GM18858 (cell line): ENCODE data around the gene FRMD1.

ENCODE experiments used
- ATAC-seq: cut with Tn5 transposase; IDR thresholded peaks from one replicate; pipeline ENCODE4 v1.9.1; 2021; ENCODE audit not compliant: unreplicated experiment

FRMD1 gene

DNA sequence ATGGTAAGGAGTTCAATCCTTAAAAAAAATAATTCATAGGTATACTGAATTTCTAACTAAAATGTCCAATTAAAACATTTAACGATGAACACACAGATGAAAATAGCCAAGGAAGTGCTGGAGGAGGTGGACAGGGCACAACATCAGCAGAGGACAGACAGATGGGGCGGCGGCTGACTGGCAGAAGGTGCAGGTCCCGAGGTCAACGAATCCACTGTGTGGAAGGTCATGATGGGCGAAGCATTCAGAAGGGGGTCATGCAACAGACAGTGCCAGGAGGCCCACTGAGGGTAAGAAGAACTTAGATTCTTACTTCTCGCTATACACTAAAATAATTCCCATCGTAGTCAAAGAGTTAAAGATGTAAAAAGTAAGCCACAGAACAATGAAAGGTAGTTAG lies 34.2 kb upstream of the FRMD1 start:
- ATAC-seq: no peak

- no peak for ATAC-seq
These were observed 32.9 kb upstream of the FRMD1 start for GRCh38 chr6:168111911-168112310.

- no peak for ATAC-seq
These were observed 31.4 kb upstream of the FRMD1 start for GRCh38 chr6:168110437-168110836.

DNA sequence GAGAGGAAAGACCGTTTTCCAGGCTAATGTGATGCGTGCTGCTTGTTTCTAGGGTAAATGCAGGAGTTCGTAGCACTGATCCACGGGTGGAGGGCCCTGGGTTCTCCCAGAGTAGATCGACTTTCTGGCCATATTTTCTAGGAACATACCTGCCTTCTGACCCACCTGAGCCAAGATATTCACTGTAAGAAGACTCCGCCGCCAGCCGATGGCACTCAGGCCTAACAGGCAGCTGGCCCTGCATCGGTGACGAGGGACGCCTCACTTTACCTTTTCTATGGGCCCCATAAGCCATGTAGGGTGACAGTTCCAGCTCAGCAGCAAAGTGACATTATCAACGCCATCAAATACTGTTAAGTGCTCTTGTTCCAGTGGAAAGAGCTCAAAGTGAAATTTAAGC lies 30.2 kb upstream of the FRMD1 start:
- ATAC-seq: no peak

DNA sequence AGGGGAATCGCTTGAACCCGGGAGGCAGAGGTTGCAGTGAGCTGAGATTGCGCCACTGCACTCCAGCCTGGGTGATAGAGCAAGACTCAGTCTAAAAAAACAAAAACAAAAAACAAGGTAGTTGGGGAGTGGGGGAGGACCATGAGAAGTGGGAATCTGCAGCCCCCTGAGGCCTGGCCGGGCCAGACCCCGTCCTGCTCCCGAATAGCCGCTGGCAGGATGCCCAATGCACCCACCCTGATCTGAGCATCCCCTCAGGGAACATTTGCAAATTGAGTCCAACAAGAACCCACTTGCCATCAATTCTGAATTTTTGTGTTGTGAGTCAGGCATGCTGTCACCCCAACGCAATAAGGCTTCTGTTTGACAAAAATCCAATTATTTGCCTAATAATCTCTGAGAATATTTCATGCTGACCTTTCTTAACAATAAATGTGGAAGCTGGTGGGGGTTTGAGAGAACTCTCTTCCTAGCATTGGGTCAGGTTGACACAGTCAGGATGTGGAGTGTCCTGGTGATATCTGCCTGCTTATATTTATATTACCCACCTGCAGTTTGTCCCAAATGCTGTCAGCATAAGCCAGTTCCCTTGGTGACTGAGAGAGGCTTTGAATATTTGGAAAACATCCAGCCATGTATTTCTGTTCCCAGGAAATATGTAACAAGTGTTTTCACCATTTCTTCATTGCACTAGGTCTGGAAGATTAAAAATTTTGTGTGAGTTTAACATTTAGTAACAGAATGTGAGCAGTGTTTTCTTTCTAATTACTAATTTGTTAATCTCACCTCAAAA lies 28.4 kb upstream of the FRMD1 start:
- ATAC-seq: no peak

DNA sequence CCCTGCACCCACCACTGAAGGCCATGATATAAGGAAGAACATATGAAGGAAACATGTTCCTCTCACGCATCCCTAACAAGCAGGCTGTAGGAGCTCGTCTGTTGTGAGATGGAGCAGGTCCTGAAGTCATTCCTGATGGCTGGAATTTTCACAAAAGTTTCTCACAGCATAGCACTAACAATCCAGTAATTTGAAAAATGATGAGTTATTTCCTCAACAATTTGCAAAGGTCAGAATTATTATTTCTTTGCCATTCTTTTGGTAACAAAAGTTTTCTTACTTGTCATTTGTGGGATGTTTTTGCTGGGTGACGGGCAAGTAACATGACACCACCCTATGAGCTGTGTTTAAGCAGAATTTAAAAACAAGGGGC lies 27.6 kb upstream of the FRMD1 start:
- no peak for ATAC-seq

DNA sequence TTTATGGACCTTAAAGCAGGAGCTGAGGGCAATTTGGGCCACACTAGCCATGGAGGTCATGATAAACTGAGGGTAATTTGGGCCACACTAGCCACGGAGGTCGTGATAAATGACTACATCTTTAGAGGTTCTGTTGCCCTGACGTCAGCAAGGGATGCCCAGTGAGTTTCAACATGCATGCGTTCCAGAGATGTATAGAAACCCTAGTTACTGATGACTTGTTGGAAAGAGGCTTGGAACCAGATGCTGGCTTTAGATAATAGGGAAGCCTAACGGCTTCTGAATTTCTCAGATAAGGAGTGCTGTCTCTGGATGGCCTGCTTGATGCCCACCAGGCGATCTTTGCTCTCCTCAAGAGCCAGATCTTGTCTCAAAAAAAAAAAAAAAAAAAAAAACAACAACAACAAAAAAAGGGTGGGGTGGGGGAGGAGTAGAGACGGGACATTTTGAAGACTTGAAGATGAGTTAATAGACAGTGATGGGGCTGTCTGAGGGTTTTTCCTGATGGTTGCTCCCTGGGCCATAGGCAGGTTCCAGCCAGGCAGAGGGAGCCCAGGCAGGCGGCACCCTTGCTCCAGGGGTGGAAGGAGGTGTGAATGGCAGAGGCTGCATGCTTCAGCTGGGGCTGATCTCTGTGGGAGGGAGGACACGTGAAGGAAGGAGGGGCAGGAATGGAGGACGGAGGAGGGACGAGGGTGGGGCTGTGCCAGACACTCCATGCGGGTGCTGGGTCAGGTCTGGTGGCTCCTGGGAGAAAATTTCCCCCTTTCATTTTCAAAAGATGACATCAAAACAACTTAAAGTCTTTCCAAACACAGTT lies 27.0 kb upstream of the FRMD1 start:
- ATAC-seq: no peak

GRCh38 chr6:168104636-168105035 lies 25.6 kb upstream of the FRMD1 start:
- ATAC-seq: no peak

DNA sequence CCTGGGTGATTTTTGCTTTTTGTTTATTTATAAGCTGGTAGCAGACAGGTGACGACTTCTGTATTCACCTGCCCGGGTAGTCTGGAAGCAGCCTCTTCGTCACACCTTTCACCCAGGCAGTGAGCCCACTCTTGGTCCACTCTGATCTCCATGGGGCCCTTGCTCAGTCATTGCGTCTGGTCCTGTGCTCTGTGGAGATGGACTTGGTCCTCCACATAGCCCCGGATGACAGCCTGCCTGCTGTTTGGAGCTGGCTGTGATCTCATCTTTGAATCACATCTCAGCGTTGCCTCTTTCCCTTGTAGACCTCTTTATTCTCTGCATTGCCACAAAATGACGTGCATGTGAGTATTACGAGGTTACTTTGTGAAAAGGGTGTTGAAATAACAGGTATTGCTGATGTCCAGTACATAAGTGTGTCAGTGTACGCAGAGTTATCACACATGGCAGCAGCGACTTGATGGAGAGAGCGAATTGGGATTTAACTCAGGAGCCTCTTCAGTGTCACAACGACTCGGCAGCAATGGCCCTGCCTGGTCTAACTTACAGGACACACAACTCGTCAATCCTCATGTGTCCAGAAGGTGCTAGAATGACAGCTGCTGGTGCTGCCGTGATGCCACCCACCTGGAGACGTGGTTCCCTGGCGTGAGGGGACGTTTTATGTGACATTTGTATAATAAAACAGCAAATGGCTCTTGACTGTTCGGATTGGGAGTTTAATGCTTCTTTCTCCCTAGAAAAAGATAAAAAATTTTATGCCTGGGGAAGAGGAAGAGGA lies 24.2 kb upstream of the FRMD1 start:
- ATAC-seq: no peak

DNA sequence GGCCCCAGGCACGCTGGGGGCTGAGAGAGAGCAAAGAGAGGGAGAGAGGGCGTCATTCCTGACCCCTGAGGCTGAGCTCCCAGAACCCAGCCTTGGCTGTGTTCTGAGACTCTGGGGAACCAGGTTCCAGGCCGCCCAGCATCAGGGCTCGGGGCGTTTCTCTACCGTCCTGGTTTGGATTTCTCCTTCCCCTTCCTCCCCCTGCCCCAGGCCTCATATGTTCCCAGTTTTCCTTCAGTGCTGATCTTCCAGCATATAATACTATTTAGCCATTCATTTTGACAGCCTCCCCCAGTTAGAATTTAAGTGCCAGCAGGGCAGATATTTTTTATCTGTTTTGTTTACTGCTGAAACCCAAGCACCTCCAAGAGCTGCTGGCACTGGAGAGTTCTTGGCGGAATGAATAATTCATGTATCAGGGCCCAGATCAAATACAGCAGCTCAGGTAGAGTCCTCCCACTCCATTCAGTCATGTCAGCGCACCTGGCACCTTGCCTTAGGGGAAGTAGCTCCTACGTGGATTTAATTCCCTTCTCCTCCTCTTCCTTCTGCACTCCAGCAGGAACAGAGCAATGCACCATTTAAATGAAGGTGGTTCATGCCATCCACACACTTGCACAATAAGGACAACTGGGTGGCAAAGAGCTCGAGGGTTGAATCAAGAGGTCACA lies 23.4 kb upstream of the FRMD1 start:
- ATAC-seq: no peak

- ATAC-seq: no peak
These were observed 22.7 kb upstream of the FRMD1 start for GRCh38 chr6:168101590-168102314.

DNA sequence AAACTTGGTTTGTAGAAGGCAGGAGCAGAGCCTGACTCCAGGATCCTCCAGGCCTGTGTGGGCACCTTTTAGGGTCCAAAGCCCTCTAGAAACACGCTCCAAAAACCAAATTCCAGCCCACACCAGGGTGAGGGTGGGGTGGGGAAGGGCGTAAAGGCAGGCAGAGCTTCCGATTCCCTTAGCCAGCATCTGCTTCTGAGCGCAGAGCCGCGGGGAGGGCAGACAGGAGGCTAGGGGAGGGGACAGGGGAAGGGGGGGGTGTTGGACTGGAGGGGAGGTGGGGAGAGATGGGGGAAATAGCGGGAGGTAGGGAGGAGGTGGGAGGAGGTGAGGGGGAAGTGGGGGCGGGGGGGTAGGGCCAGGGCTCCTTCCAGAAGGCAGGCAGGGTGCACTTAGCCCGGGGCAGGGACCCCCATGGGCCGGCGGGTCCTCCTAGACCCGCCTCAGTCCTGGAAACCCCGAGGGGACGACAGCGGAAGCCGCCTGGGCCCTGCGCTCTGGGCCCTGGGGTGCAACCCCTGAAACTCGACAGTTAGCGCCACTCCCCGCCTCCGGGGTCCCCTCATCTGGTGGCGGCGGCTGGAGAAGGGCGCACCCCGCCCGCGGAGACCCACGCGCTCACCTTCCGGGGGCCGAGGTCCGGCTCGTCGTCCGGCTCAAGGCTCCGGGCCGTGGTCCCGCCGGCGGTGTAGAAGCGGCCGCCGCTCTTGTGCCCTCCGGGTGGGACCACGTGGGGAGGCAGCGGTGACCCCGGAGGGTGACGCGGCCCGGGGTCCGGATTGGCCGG lies 22.0 kb upstream of the FRMD1 start:
- ATAC-seq: no peak

DNA sequence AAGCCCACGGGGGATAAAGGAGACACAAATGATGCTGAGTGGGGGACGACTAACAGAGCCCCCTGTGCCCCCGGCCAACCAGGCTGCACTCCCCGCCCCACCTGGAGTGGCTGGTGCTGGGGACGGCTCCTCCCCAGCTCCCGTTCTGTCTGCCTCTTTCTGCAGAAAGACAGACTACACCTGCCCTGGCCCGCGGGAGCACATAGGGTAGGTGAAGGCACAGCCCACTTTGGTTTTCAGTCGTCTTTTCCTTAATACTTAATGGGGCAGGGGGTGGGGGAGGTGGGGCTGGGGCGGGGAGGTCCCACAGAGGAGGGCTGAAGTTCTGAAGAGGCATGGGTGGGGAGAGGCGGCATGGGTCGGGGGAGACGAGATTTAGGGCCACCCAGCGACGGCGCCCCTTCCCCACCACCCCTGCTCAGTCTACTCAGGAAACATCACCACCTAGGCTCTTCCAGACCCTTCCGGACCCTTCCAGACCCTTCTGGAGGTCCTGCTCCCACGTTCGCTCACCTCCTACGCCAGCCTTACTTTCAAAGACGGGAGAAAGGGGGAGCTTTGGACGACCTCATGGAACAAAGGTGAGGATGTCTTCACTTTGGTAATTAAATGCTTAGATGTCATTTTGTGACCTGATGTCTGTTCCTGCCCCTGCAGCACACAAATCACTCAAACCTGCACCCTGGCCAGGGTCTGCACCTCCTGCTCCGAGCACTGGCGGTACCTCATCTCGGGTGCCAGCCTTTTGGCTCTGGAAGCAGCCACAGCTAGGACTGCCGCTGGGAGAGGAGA lies 21.2 kb upstream of the FRMD1 start:
- no peak for ATAC-seq

GRCh38 chr6:168099201-168100010 lies 20.4 kb upstream of the FRMD1 start:
- ATAC-seq: no peak

- no peak for ATAC-seq
These were observed 19.4 kb upstream of the FRMD1 start for GRCh38 chr6:168098431-168098861.

DNA sequence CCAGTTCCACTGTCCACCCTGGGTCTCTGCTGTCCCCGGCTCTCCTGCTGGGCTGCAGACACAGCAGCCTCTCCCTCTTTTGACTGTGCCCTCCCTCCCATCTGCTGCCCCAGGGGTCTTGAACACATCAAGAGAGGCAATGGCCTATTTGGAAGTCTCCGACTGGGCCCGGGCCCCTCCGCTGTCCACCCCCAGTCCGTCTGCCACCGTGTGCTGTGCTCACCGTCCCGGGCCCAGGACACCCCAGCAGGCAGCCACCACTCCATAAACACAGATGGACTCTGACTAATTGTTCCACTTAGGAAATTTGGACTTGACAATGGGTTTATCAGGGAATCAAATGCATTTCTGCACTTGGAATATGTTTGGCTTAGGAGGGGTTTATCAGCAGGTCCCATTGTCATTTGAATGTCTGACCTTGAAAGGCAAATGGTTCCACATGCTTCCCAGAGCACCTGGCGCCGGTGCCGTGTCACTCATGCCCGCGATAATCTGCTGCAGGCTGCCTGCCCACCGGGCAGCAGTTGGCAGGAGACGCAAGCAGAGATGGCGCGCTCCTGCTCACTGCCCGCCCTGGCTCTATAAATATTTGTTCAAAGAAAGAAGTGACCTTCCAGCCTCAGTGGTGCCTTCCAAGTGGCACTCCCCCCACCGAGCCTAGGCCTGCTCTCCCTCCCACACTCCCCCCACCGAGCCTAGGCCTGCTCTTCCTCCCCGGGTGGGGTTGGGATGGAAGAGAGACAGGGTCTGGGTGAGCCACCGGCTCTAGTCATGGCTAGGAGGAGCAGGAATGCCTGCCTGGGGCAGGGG lies 18.8 kb upstream of the FRMD1 start:
- no peak for ATAC-seq

DNA sequence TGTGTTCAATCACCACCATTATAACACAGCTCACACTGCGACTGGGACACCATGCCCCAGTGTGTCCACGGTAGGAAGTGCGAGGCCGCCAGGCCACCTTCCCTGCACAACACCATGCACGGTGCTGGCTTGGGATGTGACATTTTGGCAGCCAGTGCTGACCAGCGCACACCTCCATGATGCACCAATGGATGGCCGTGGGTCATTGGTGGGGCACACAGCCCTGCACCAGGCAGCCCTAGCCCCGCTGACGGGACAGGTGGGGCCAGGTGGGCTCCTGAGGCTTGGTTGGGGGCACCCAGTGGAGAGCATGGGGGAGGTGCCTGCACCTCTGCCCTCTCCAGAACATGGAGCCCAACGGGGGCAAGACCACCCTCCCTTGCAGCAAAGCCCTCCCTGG lies 18.2 kb upstream of the FRMD1 start:
- no peak for ATAC-seq
